Measurements from ENCODE around the gene PLCL1. TPM values are rescaled to one million over a fixed set of nuclear protein-coding genes. Genes with fewer than 3 reads are reported as not detected.

The PLCL1 gene
- total RNA-seq, 3 donors from 2014 or later = 0.94 to 1.8 (median 1.2) TPM

- Mint-ChIP-seq H3K9me3 (peaks cover 2% of the 10 kb centered on the region), H3K4me3 (no peak overlapping the region), H3K36me3 (ENCODE audit: insufficient read depth) (peaks cover 23% of the 10 kb centered on the region), H3K27me3 (ENCODE audit: low read depth) (no peaks in the 10 kb centered on the region), H3K4me1 (ENCODE audit: low read depth) (peaks cover 16% of the 10 kb centered on the region)
- ATAC-seq = no peak
- no peak for DNase-seq
Observed at GRCh38 chr2:198146346-198146940, 342.1 kb downstream of the PLCL1 start.

GRCh38 chr2:198157314-198157713 lies 352.9 kb downstream of the PLCL1 start:
- ATAC-seq (no peak), DNase-seq (no peak)
- peaks cover 13% of the 10 kb centered on the region for H3K9me3 Mint-ChIP-seq
- no peak overlapping the region for H3K4me3 Mint-ChIP-seq
- H3K36me3 Mint-ChIP-seq (ENCODE audit: insufficient read depth) = peaks cover 22% of the 10 kb centered on the region
- H3K27me3 Mint-ChIP-seq (ENCODE audit: low read depth) = no peaks in the 10 kb centered on the region
- H3K4me1 Mint-ChIP-seq (ENCODE audit: low read depth) = no peaks in the 10 kb centered on the region

GRCh38 chr2:198161151-198161550 lies 356.8 kb downstream of the PLCL1 start:
- H3K9me3 Mint-ChIP-seq = peaks cover 9% of the 10 kb centered on the region
- DNase-seq (no peak), ATAC-seq (no peak)
- H3K27me3 Mint-ChIP-seq (ENCODE audit: low read depth) = no peaks in the 10 kb centered on the region
- no peaks in the 10 kb centered on the region for H3K4me1 Mint-ChIP-seq (ENCODE audit: low read depth)
- no peak overlapping the region for H3K4me3 Mint-ChIP-seq
- peaks cover 7% of the 10 kb centered on the region for H3K36me3 Mint-ChIP-seq (ENCODE audit: insufficient read depth)

- no peak for ATAC-seq
- no peaks in the 10 kb centered on the region for H3K27me3 Mint-ChIP-seq (ENCODE audit: low read depth)
- DNase-seq = no peak
- H3K4me3 Mint-ChIP-seq = no peak overlapping the region
- no peaks in the 10 kb centered on the region for H3K4me1 Mint-ChIP-seq (ENCODE audit: low read depth)
- H3K9me3 Mint-ChIP-seq = no peaks in the 10 kb centered on the region
- no peaks in the 10 kb centered on the region for H3K36me3 Mint-ChIP-seq (ENCODE audit: insufficient read depth)
Observed at GRCh38 chr2:198162276-198162675, 357.9 kb downstream of the PLCL1 start.

- Mint-ChIP-seq H3K9me3 (no peaks in the 10 kb centered on the region), H3K36me3 (ENCODE audit: insufficient read depth) (no peaks in the 10 kb centered on the region), H3K4me3 (no peak overlapping the region), H3K27me3 (ENCODE audit: low read depth) (no peaks in the 10 kb centered on the region), H3K4me1 (ENCODE audit: low read depth) (no peaks in the 10 kb centered on the region)
- ATAC-seq (no peak), DNase-seq (no peak)
Observed at GRCh38 chr2:198164843-198165242, 360.4 kb downstream of the PLCL1 start.

- no peaks in the 10 kb centered on the region for H3K4me1 Mint-ChIP-seq (ENCODE audit: low read depth)
Observed at GRCh38 chr2:198165289-198165688, 360.9 kb downstream of the PLCL1 start.

GRCh38 chr2:198167346-198167745 lies 363.0 kb downstream of the PLCL1 start:
- no peaks in the 10 kb centered on the region for H3K27me3 Mint-ChIP-seq (ENCODE audit: low read depth)
- no peak overlapping the region for H3K4me3 Mint-ChIP-seq
- no peaks in the 10 kb centered on the region for H3K9me3 Mint-ChIP-seq
- no peaks in the 10 kb centered on the region for H3K36me3 Mint-ChIP-seq (ENCODE audit: insufficient read depth)
- DNase-seq (no peak), ATAC-seq (no peak)
- H3K4me1 Mint-ChIP-seq (ENCODE audit: low read depth) = no peaks in the 10 kb centered on the region

More at GRCh38 chr2:198165289-198165688, 360.9 kb downstream of the PLCL1 start:
- no peak for ATAC-seq
- H3K36me3 Mint-ChIP-seq (ENCODE audit: insufficient read depth) = no peaks in the 10 kb centered on the region
- no peaks in the 10 kb centered on the region for H3K27me3 Mint-ChIP-seq (ENCODE audit: low read depth)
- H3K9me3 Mint-ChIP-seq = no peaks in the 10 kb centered on the region
- no peak overlapping the region for H3K4me3 Mint-ChIP-seq
- DNase-seq = no peak

GRCh38 chr2:198168651-198169050 lies 364.3 kb downstream of the PLCL1 start:
- ATAC-seq (no peak), DNase-seq (no peak)
- no peaks in the 10 kb centered on the region for H3K4me1 Mint-ChIP-seq (ENCODE audit: low read depth)
- no peak overlapping the region for H3K4me3 Mint-ChIP-seq
- H3K9me3 Mint-ChIP-seq = no peaks in the 10 kb centered on the region
- H3K36me3 Mint-ChIP-seq (ENCODE audit: insufficient read depth) = no peaks in the 10 kb centered on the region
- no peaks in the 10 kb centered on the region for H3K27me3 Mint-ChIP-seq (ENCODE audit: low read depth)

- Mint-ChIP-seq H3K9me3 (peaks cover 12% of the 10 kb centered on the region), H3K36me3 (ENCODE audit: insufficient read depth) (peaks cover 2% of the 10 kb centered on the region), H3K4me1 (ENCODE audit: low read depth) (no peaks in the 10 kb centered on the region), H3K4me3 (no peak overlapping the region), H3K27me3 (ENCODE audit: low read depth) (no peaks in the 10 kb centered on the region)
- DNase-seq (no peak), ATAC-seq (no peak)
Observed at GRCh38 chr2:198173242-198173641, 368.8 kb downstream of the PLCL1 start.

GRCh38 chr2:198173864-198174263 lies 369.5 kb downstream of the PLCL1 start:
- no peak for ATAC-seq
- peaks cover 15% of the 10 kb centered on the region for H3K9me3 Mint-ChIP-seq
- H3K27me3 Mint-ChIP-seq (ENCODE audit: low read depth) = no peaks in the 10 kb centered on the region
- no peak overlapping the region for H3K4me3 Mint-ChIP-seq
- H3K36me3 Mint-ChIP-seq (ENCODE audit: insufficient read depth) = peaks cover 2% of the 10 kb centered on the region
- no peak for DNase-seq
- no peaks in the 10 kb centered on the region for H3K4me1 Mint-ChIP-seq (ENCODE audit: low read depth)

- ATAC-seq (no peak), DNase-seq (no peak)
- H3K4me3 Mint-ChIP-seq = no peak overlapping the region
- H3K4me1 Mint-ChIP-seq (ENCODE audit: low read depth) = no peaks in the 10 kb centered on the region
- H3K36me3 Mint-ChIP-seq (ENCODE audit: insufficient read depth) = peaks cover 2% of the 10 kb centered on the region
- H3K27me3 Mint-ChIP-seq (ENCODE audit: low read depth) = peaks cover 3% of the 10 kb centered on the region
- peaks cover 23% of the 10 kb centered on the region for H3K9me3 Mint-ChIP-seq
Observed at GRCh38 chr2:198175271-198175670, 370.9 kb downstream of the PLCL1 start.

GRCh38 chr2:198177040-198177439 lies 372.6 kb downstream of the PLCL1 start:
- H3K36me3 Mint-ChIP-seq (ENCODE audit: insufficient read depth) = peaks cover 2% of the 10 kb centered on the region
- DNase-seq (no peak), ATAC-seq (no peak)
- no peak overlapping the region for H3K4me3 Mint-ChIP-seq
- H3K4me1 Mint-ChIP-seq (ENCODE audit: low read depth) = no peaks in the 10 kb centered on the region
- peaks cover 26% of the 10 kb centered on the region for H3K9me3 Mint-ChIP-seq
- H3K27me3 Mint-ChIP-seq (ENCODE audit: low read depth) = peaks cover 3% of the 10 kb centered on the region

GRCh38 chr2:198178766-198179165 lies 374.4 kb downstream of the PLCL1 start:
- Mint-ChIP-seq H3K36me3 (ENCODE audit: insufficient read depth) (peaks cover 2% of the 10 kb centered on the region), H3K4me1 (ENCODE audit: low read depth) (no peaks in the 10 kb centered on the region), H3K4me3 (no peak overlapping the region), H3K27me3 (ENCODE audit: low read depth) (peaks cover 3% of the 10 kb centered on the region), H3K9me3 (peaks cover 26% of the 10 kb centered on the region)
- DNase-seq = no peak
- ATAC-seq = no peak

- no peaks in the 10 kb centered on the region for H3K36me3 Mint-ChIP-seq (ENCODE audit: insufficient read depth)
- H3K27me3 Mint-ChIP-seq (ENCODE audit: low read depth) = peaks cover 11% of the 10 kb centered on the region
- H3K4me3 Mint-ChIP-seq = no peak overlapping the region
- no peak for ATAC-seq
- H3K9me3 Mint-ChIP-seq = peaks cover 9% of the 10 kb centered on the region
- DNase-seq = no peak
- H3K4me1 Mint-ChIP-seq (ENCODE audit: low read depth) = no peaks in the 10 kb centered on the region
Observed at GRCh38 chr2:198186257-198186656, 381.9 kb downstream of the PLCL1 start.

GRCh38 chr2:198187841-198188240 lies 383.4 kb downstream of the PLCL1 start:
- ATAC-seq (no peak), DNase-seq (no peak)
- Mint-ChIP-seq H3K4me1 (ENCODE audit: low read depth) (no peaks in the 10 kb centered on the region), H3K9me3 (peaks cover 9% of the 10 kb centered on the region), H3K36me3 (ENCODE audit: insufficient read depth) (no peaks in the 10 kb centered on the region), H3K27me3 (ENCODE audit: low read depth) (peaks cover 11% of the 10 kb centered on the region), H3K4me3 (no peak overlapping the region)

GRCh38 chr2:198188982-198189381 lies 384.6 kb downstream of the PLCL1 start:
- ATAC-seq (no peak), DNase-seq (no peak)
- Mint-ChIP-seq H3K4me1 (ENCODE audit: low read depth) (no peaks in the 10 kb centered on the region), H3K9me3 (peaks cover 9% of the 10 kb centered on the region), H3K27me3 (ENCODE audit: low read depth) (peaks cover 11% of the 10 kb centered on the region), H3K4me3 (no peak overlapping the region), H3K36me3 (ENCODE audit: insufficient read depth) (no peaks in the 10 kb centered on the region)

Measured in activated T-cell treated with anti-CD3 and anti-CD28 coated beads, Interleukin-2, amount 50 U/mL, for 4 hours (primary cell).